H1 (cell line): Measurements from ENCODE around the gene TGFB2.

Experiments used
- CEBPB ChIP-seq: IDR thresholded peaks from 2 replicates; pipeline ENCODE4 v1.6.1; 2012; ENCODE audit warnings: low read depth, low read length
- EGR1 ChIP-seq: IDR thresholded peaks from 2 replicates; pipeline ENCODE4 v1.6.1; 2011; ENCODE audit warnings: low read depth, low read length, borderline replicate concordance
- PHF8 ChIP-seq: fragments of 200-600 bp; sonication (generic); conservative IDR thresholded peaks from 2 replicates; pipeline ENCODE4 v1.7.1; 2012; ENCODE audit warnings: low read depth, mild to moderate bottlenecking, inconsistent platforms, low read length, moderate library complexity
- POLR2AphosphoS5 ChIP-seq: IDR thresholded peaks from 2 replicates; pipeline ENCODE4 v1.6.1; 2011; ENCODE audit warnings: low read depth, low read length
- SP1 ChIP-seq: IDR thresholded peaks from 2 replicates; pipeline ENCODE4 v1.6.1; 2011; ENCODE audit warnings: low read depth, low read length
- SUZ12 ChIP-seq: fragments of 200-600 bp; sonication (generic); IDR thresholded peaks from 2 replicates; pipeline ENCODE4 v1.6.1; 2012; ENCODE audit warnings: mild to moderate bottlenecking, inconsistent platforms, low read length, moderate library complexity, mixed read lengths
- TBP ChIP-seq: IDR thresholded peaks from 2 replicates; pipeline ENCODE4 v1.6.1; 2011; ENCODE audit warnings: low read depth, low read length, improper control_type of control experiment

DNA sequence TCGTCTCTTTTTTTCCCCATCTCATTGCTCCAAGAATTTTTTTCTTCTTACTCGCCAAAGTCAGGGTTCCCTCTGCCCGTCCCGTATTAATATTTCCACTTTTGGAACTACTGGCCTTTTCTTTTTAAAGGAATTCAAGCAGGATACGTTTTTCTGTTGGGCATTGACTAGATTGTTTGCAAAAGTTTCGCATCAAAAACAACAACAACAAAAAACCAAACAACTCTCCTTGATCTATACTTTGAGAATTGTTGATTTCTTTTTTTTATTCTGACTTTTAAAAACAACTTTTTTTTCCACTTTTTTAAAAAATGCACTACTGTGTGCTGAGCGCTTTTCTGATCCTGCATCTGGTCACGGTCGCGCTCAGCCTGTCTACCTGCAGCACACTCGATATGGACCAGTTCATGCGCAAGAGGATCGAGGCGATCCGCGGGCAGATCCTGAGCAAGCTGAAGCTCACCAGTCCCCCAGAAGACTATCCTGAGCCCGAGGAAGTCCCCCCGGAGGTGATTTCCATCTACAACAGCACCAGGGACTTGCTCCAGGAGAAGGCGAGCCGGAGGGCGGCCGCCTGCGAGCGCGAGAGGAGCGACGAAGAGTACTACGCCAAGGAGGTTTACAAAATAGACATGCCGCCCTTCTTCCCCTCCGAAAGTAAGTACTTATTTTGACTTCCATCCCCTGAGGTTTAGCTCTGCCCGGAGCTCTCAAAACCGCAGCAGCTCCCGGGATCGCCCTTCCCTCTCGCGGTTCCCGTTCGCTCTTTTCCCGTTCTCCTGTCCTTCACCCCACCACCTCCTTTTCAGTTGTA is 1.5 kb downstream of the TGFB2 start:
- TF ChIP-seq SP1, result no peak
- TF ChIP-seq CEBPB, result no peak
- no peak for TF ChIP-seq PHF8
- no peak for TF ChIP-seq EGR1
- no peak for TF ChIP-seq POLR2AphosphoS5
- TF ChIP-seq TBP, result no peak
- peak; percentile 3; the same call in 1 of the 2 replicates for TF ChIP-seq SUZ12
